Fibroblast of pulmonary artery (primary cell): ENCODE measurements around the gene HYAL3.
A peak's percentile ranks its signal among the peaks of the same experiment; 100 is the strongest.

ENCODE experiments used
- DNase-seq: peaks from one replicate; pipeline ENCODE4 v3.0.0-alpha.2; 2010; ENCODE audit warnings: low read depth
- H3K4me3 ChIP-seq: replicated peaks from 2 replicates; pipeline ENCODE4 v1.5.1; 2011; ENCODE audit warnings: low read depth, mild to moderate bottlenecking, control low read depth, low read length, moderate library complexity
- CTCF ChIP-seq: IDR thresholded peaks from 2 replicates; pipeline ENCODE4 v1.5.1; 2011; ENCODE audit warnings: mild to moderate bottlenecking, control low read depth, low read length, inconsistent platforms; ENCODE audit errors: missing control alignments

The HYAL3 gene

GRCh38 chr3:50327943-50328691 is 28.9 kb upstream of the HYAL3 start, which contains the start of gene TUSC2:
Gene TUSC2 (minus strand): TSS chr3:50328223. CDS start chr3:50328099, 124 bp downstream.
- TF ChIP-seq CTCF, result no peak
- peak; percentile 97 for DNase-seq
- H3K4me3 ChIP-seq, result peak within 1 kb of the TSS; percentile 88

- TF ChIP-seq CTCF, result no peak
- DNase-seq, result no peak
These were observed 27.9 kb upstream of the HYAL3 start for GRCh38 chr3:50327129-50327528.

GRCh38 chr3:50326182-50326541 is 27.0 kb upstream of the HYAL3 start:
- no peak overlapping the region for H3K4me3 ChIP-seq
- no peak for TF ChIP-seq CTCF
- no peak for DNase-seq

More at GRCh38 chr3:50327129-50327528, 27.9 kb upstream of the HYAL3 start:
- H3K4me3 ChIP-seq, result peak overlapping the region; percentile 88

- no peak for TF ChIP-seq CTCF
- no peak overlapping the region for H3K4me3 ChIP-seq
These were observed 26.4 kb upstream of the HYAL3 start for GRCh38 chr3:50325497-50326181.

GRCh38 chr3:50325113-50325480 is 25.9 kb upstream of the HYAL3 start:
- DNase-seq, result no peak
- H3K4me3 ChIP-seq, result no peak overlapping the region
- TF ChIP-seq CTCF, result no peak

More at GRCh38 chr3:50325497-50326181, 26.4 kb upstream of the HYAL3 start:
- DNase-seq, result no peak

GRCh38 chr3:50324351-50325112 is 25.3 kb upstream of the HYAL3 start:
- peak; percentile 73 for DNase-seq
- H3K4me3 ChIP-seq, result no peak overlapping the region
- TF ChIP-seq CTCF, result peak; percentile 89
